Stimulated activated CD4-positive, alpha-beta T cell treated with anti-CD3 and anti-CD28 coated beads, Interleukin-12 subunit alpha, Interleukin-12 subunit beta, amount 100 ng/mL, for 4 hours (primary cell): ENCODE results near the gene MBD4.
"Not testable (repeated sequence)": the region's sequence is repeated elsewhere in the genome, so short reads cannot be mapped to it uniquely, and the experiment has no call there.

Source experiments
- DNase-seq: peaks from one replicate; pipeline ENCODE4 v3.0.0-alpha.2; 2020

MBD4 gene

DNA sequence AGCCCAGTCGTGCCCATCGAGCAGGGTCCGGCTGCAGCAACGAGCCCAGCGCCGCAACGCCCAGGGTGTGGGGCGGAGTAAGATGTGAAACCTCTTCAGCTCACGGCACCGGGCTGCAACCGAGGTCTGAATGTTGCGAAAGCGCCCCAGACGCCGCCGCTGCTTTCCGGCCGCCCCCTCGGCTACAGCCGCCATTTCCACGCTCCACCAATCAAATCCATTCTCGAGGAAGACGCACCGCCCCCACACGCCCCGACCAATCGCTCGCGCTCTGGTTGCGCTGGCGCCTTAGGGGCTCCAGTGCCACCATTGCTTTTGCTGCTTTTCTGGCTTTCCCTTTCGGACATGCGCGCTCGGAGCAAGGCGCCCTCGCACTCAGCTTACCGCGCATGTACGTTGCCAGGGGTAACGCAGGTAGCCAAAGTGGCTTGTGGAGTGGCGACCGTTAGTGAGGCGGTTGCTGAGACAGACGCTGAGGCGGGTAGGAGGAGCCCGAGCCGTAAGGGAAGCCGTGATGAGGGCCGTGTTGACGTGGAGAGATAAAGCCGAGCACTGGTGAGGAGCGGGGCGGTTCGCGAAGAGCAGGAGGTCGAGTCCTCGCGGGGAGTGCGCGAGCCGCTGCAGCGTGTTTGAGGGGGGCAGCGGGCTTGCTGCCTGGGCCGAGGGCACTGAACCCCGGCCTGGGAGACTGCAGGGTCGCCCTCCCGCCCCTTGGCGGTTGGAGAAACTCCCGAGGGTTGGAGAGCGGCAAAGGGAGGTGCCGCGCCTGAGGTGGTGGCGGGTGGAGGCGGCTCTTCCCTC, at the start of gene MBD4, which contains the start of gene IFT122:
Gene MBD4, minus strand, starts transcription at position 132 of the 801 bp plus-strand sequence. Its CDS starts 115 bp downstream, at position 17.
Gene IFT122, plus strand, starts transcription at position 408 of the 801 bp plus-strand sequence. Its CDS starts 107 bp downstream, at position 515.
- DNase-seq = peak; percentile 97

DNA sequence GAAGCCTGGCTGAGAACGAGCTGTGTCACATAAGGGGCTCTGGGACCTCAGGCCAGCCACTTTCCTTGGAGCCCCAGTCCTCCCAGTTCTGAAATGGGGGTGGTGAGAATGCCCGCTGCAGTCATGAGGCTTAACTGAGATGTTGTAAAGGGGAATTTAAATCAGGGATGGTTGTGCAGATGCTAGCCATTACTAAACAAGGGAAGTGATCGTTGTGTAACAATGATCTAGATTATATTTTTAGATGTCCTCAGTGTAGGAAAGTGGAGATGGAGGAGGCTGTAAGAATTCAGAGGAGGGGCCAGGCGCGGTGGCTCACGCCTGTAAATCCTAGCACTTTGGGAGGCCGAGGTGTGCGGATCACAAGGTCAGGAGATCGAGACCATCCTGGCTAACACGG, 49.5 kb upstream of the MBD4 start:
- not testable (repeated sequence) for DNase-seq

DNA sequence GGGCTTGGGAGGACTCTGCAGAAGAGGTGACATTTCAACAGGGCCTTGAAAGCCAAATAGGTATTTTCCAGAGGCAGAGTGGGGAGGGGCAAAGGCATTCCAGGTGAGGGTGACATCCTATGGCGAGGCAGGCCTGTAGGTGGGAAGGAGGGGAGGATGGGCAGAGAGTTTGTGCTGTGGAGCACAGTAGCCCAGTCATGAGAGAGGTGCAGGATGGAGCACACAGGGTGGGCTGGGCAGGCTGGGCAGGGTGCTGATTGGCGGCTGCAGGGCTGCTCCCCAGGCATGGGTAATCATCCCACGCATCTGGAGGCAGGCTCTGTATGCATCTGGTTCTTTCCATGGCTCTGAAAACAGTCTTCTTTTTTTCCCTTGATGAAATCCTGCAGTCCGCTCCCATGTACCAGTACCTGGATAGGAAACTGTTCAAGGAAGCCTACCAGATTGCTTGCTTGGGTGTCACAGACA, 48.2 kb upstream of the MBD4 start:
- not testable (repeated sequence) for DNase-seq

DNA sequence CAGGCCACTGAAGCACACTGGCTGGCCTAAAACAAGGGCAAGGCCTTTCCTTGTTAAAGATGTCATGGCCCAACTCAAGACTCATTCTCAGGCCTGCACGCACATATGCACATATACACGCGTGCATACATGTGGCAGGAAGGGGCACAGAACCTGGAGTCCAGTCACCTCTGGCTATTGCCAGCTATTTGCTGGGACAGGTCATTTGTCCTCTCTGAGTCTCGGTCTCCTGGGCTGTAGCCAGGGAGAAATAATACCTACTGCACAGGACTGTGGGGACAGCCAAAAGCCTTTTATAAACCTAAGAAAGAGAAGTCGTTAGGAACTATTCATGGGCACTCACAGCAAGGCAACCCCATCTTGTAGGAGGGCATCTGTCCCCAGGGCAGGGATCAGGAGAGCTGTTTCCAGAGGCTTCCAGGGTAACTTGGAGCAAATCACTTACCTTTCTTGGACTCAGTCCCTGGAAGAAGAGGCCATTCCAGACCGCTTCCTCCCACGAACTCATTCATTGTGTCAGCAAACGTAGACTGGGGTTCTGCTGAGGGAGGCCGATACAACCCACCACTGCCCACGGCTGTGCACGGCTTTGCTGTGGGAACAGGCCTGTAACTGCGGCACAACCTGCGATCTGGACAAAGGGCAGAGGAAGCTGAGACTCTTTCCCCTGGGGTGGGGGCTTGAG, 47.6 kb upstream of the MBD4 start:
- no peak for DNase-seq

DNA sequence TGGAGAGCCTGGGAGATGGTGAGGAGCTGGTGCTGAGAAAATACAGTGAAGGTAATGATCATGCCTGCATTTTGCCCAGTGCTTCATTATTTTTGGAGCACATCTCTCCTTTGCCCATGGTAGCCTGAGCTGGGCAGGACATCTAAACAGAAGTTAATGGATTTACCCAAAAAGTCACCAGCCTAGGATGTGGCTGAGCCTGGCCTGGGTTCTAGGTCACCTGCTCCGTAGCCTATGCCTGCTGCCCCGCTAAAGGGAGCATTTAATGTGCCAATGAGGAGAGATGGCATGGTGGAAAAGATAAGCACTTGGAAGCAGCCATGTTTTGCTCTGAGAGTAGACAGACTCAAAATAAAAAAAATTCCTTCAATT, 46.9 kb upstream of the MBD4 start:
- DNase-seq = no peak

DNA sequence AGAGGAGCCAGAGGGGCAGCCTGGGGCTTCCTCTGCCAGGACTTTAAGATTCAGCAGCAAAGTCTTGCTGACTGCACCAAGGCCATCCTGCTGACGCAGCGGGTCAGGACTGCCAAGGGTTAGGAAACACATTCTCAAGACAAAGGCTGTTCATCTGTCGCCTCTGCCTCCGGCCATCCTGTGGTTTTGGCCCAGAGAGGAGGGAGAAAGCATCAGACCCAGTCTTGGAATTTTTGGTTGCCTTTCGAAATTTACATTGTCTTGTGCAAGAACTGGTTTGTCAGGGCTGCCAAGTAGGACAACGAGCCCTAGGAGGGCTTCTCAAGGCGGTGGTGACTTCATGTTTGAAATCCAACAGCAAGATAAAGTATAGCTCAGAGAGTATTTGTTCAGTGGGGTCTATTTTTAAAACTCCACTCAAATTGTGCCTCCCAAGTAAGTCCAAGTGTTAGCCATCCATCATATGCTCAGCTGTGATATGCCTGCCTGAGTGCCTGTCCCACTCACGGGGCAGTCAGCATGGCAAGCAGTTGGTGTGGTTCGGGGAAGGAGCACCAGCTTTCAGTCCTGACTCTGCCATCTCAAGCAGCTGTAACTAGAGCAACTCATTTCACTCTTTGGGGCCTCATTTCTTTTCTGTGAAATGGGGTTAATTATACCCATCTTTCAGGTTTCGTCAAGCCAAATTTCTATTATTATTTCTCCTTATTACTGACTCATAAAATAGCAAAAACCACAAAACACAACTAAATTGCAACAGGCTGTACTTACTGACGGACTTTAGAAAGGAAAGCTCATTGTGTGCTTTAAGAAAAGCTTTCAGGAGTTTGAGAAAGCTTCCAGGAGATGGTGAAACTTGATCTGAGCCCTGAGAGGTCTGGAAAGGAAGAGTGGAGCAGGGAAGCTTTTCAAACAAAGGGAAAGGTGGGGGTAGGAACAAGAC, 46.2 kb upstream of the MBD4 start:
- no peak for DNase-seq

DNA sequence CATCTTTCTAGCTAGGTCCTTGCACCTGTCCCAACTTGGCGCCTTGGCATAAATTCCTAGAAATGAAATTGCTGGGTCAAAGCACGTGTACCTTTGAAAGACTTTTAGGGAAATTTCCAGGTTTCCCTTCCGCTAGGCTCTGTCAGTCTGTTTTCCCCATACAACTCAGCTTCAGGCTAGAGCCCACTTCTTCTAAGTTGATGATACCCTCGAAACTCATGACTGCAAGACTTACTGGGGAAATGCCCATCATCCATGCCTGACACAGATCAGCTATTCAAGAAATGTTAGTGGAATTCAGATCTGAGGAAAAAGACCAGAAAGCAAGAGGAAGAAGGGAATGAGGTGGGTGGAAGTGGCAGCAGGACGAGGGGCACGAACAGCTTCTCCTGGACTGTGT, 45.4 kb upstream of the MBD4 start:
- DNase-seq = not testable (repeated sequence)

DNA sequence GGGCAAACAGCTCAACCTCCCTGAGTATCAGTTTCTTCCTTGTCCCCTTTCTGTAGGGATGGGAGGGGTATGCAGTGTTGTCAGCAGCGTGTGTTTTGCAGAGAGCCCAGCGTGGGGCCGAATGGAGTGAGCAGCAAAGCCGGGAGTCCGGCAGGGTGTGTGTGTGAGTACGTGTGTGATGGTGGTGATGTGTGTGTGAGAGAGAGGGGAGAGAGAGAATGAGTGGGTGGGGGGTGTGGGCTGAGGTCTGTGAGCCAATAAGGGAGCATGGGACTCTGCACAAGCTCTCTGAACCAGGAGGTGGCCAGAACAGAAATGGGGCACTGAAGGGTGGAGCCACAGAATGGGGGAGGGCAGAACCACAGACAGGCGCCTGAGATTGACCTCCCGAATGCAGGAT, 44.1 kb upstream of the MBD4 start:
- no peak for DNase-seq

DNA sequence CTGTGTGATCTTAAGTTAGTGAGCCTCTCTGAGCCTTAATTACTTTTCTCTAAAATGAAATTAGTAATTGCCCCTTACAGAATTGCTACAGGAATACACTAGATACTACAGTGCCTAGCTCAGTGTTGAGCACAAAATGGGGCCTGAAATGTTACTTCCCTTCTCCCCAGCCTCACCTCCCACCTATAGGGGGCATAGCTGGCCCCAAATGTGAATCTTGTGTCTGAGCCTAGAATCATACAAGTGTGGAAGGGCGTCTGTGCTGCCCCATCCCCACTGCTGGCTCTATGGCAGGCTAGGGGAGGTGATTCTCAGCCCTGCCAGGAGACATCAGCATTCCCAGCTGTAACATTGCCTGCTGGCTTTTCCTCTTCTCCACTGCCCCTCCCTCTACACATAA, 43.0 kb upstream of the MBD4 start:
- DNase-seq = no peak

DNA sequence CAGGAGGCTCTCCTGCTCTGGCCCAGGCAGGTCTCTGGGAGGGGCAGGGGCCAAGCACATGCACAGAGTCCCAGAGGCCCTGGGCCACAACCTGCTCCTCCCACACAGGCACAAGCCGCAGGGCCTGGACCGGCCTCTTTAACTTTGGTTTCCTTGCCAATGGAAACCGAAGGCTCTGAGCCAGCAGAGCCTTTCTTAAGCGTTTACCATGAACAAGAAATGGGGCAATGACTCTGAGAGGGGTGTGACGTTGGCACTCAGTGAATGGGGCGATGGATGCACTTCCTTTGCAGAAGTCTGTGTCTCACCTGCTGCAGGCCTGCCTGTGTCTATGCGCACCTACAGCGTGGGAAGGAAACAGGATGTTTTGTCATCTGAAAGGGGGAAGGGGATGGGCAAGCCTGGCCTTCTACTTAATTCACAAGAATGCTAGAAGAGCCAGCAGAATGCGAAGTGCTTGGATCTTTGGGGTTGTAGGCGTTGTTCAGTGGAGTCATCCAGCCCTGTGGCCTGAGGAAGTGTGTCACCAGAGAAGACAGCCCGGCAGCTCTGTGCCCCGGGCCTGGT, 42.1 kb upstream of the MBD4 start:
- DNase-seq = peak; percentile 8

DNA sequence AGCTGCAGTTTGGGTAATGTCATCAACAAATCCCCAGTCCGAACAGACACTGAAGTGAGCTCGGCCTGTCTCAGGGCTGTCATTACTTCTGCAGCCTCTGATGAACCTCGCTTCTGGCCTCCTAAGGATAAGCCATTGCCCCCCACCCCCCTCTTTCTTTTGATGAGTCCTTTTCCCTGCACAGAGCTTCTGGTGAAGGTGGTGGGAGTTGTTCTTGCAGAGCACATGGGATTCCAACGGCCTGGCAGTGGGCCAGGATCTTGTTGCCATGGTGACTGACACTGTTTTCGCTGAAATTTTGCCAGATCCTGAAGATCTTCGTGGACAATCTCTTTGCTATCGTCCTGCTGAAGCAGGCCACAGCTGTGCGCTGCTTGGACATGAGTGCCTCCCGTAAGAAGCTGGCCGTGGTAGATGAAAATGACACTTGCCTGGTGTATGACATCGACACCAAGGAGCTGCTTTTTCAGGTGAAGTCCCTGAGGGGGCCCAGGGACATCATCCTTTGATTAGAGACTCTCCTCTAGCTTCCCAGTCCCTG, 41.5 kb upstream of the MBD4 start:
- DNase-seq = not testable (repeated sequence)

DNA sequence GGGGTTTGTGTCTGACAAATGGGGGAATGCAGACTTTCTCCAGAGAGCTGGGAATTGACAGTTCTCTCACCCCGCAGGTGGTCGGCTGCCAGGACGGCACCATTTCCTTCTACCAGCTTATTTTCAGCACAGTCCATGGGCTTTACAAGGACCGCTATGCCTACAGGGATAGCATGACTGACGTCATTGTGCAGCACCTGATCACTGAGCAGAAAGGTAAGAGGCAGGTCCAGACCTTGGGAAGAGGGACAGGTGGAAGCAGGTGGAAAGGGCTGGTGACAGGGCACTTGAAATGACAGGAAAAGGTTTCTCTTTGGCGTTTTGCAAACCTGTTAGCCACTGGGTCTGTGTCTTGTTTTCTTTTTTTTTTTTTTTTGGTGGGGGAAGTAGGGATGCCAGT, 36.8 kb upstream of the MBD4 start:
- DNase-seq = no peak

DNA sequence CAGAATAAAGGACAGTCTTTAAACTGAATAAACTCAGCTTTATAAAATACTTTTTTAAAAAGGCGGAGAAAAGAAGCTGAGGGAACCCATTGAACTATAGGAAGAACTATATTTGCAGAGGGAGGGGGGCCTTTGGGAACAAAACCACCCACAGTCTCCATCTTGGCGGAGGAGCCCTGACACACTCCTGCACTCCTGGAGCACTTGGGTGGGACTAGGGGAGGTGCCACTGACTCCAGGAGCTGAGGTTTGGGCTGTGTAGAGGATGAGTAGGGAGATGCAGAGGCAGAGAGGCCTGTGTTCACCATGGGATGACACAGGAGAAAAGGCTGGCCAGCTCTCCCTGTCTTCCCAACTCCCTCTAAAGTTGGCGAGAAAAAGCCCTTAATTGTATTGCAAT, 36.1 kb upstream of the MBD4 start:
- no peak for DNase-seq

DNA sequence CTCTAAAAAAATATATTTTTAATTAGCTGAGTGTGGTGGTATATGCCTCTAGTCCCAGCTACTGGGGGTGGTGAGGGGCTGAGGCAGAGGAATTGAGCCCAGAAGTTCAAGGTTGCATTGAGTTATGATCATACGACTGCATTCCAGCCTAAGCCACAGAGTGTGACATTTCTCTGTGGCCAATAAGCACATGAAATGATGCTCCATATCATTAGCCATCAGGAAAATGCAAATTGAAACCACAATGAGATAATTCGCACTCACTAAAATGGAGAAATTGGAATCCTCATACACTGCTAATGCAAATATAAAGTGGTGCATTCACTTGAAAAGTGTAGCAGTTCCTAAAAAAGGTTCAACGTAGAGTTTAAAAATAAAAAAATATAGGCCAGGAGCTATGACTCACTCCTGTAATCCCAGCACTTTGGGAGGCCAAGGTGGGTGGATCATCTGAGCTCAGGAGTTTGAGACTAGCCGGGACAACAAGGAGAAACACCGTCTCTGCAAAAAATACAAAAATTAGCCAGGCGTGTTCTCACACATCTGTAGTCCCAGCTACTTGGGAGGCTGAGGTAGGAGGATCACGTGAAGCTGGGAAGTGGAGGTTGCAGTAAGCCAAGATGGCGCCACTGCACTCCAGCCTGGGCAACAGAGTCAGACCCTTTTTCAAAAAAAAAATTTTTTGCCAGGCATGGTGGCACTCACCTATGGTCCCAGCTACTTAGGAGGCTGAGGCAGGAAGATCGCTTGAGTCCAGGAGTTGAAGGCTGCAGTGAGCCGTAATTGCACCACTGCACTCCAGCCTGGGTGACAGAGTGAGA, 35.4 kb upstream of the MBD4 start:
- no peak for DNase-seq

DNA sequence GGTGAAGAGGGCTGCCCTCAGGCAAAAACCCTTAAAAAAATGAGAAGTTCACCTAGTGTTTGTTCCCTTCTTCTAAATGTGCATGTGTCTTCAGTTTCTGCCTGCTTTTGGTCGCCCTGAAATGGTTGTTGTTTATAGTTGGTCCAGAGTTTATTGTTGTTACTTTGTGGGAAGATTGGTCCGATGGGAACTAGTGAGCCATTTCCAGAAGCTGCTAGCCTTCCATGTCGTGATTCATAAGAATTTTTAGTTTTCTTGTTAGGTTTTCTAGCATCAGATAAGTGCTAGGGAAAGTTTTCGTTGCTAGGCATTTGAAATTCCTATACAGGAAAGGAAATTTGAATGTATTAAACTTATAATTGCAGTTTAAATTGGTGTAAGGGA, 34.0 kb upstream of the MBD4 start:
- DNase-seq = no peak

DNA sequence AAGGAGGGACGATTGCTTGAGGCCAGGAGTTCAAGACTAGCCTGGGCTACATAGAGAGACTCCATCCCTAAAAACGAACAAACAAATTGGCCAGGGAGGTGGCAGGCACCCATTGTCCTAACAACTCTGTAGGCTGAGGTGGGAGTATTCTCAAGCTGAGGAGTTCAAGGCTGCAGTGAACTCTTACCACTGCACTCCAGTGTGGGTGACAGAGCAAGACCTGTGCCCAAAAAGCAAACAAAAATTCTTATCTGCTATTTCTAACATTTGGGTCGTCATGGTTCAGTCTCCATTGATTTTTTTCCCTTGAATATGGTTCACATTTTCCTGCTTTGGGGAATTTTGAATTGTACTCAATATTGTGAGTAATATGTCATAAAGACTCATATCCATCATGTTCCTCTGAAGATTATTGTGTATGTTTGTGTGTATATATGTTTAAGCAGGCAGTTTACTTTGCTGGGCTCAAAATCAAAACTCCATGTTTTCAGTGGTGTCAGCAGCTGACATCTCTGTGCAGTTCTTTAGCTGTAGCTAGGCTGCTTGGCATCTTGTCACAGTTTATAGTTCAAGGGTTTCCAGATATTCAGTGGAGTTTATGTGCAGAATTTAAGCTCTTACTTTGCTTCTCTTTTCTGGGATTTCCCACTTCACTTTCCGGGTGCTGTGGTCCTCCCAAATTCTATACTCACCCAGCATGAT, 33.5 kb upstream of the MBD4 start:
- DNase-seq = no peak

DNA sequence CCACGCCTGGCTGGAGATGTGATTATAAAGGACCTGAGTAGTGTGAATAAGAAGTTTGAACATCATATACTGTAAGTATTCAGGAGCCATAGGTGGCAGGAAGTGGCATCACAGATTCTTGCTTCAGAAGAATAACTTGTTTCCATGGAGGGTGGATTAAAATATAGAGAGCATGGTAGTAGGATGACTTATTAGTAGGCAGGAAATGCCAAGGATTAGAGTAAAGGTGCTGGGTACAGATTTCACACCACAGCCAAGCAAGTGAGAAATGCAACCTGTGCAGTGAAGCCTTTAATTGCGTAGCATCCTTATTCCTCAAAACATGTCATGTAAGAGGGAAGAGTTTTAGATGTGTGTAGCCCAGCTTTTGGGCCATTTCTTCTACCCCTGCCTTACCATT, 31.1 kb upstream of the MBD4 start:
- DNase-seq = no peak

DNA sequence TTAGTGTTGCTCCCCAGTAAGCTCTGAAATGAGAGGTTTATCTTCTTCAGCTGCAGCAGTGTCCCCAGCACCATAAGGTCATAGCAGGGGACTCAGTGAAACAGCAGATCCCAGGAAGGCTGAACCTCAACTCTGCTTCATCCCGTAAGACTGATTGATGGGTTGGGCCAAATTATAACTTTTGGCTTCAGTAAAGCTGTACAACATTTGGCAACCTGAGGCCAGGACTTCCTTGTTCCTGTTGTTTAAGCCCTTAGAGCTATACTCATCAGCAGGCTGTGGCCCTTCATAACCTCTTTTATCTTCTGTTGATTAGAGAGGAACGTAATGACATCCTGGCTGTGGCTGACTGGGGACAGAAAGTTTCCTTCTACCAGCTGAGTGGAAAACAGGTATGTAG, 29.3 kb upstream of the MBD4 start:
- DNase-seq = no peak

DNA sequence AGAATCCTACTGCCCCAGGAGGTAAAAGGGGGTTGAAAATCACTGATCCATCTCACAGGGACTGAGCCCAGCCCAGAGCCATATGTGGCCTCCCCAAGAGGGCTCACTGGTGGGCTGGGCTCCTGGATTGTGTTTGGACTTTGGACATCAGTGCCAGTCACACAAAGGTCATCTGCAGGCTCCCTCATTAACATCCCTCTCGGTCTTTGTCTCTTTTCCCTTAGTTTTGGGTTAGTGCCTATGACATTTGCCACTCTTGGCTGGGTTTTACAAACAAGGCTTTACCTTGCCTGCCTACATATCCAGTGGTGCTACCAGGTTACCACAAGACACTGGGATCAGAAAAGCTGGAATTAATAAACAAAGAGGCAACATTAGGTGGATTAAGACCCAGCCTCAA, 28.2 kb upstream of the MBD4 start:
- no peak for DNase-seq

DNA sequence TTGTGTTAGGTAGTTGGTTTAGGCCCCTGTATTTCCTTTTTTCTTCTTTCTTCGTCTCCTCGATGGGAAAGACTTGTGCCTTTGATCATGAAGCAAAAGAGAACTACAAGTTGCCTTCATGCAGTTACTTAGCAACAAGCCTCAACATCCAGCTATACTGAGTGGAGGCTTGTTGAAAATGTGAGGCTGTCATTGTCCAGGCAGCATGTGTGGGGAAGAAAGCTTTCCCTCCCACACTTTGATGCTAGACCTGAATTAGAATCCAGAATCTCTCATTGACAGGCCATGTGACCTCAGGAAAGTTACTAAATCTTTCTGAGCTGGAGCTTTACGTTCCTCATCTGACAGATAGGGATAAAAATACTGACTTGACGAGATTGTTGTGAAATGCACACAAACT, 24.0 kb upstream of the MBD4 start:
- no peak for DNase-seq

DNA sequence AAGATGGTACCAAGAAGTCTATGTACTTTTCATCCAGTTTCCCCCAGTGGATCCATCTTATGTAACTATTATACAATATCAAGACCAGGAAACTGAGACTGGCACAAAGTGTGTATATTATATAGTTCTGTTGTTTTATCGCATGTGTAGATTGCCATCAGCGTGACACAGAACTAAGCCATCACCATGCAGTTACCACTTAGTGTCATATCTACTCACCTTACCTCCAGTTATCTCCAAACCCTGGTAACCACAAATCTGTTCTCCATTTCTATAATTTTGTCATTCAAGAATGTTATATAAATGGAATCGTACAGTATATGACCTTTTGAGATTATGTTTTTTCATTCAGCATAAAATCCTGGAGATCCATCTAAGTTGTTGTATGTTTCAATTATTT, 23.3 kb upstream of the MBD4 start:
- DNase-seq = no peak
